ENCODE data around the gene TFAP2A.
A peak's percentile ranks its signal among the peaks of the same experiment; 100 is the strongest.

TFAP2A gene

DNA sequence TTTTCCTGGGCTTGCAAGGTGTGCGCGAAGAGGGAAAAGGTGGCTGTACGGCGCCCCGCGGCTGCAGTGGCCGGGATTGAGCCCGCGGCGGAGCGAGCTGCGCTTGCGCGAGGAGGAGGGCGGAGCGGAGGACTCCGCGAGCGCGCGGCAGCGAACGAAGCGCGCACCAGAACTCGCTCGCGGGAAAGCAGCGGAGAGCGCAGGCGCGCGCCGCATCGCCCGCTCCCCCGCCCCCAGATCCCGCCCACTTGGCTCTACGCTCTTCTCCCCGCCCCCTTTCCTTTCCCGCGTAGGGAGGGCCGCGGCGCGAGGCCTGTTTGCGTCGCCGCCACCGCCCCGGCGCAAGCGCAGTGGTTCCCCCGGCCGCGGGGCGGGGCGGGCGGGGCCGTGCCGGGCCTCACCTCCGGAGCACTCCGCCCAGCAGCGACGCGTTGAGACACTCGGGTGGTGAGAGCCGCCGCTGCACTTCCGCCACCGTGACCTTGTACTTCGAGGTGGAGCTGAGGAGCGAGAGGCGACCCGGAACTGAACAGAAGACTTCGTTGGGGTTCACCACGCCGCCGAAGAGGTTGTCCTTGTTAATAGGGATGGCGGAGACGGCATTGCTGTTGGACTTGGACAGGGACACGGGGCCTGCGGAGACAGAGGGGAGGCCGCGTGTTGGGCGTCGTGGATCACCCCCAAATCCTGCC lies 10.6 kb downstream of the TFAP2A start:
- H3K27ac ChIP-seq (ENCODE audit: extremely low read depth, low read depth, low read length): peak overlapping the region; percentile 91
- peak overlapping the region; percentile 60 for H3K4me3 ChIP-seq (ENCODE audit: low read depth, low read length)
- no peak for TF ChIP-seq ZNF560 (tag by site-specific recombination; IDR thresholded peaks at IDR 0.05; ENCODE audit: borderline replicate concordance)
- TF ChIP-seq ZNF133 (tag by site-specific recombination; IDR thresholded peaks at IDR 0.05): no peak
- 0 out of 2 replicates have a peak, but pooled peaks have one; percentile 23 for TF ChIP-seq ZNF76 (tag by site-specific recombination; IDR thresholded peaks at IDR 0.05; ENCODE audit: borderline replicate concordance, low read depth)
- peak; percentile 78 for TF ChIP-seq ZNF2 (tag by site-specific recombination; IDR thresholded peaks at IDR 0.05)
- TF ChIP-seq KLF1 (tag by site-specific recombination; IDR thresholded peaks at IDR 0.05): peak; percentile 47
- TF ChIP-seq ZNF121 (tag by site-specific recombination; IDR thresholded peaks at IDR 0.05): 0 out of 2 replicates have a peak, but pooled peaks have one; percentile 21
- TF ChIP-seq, protein P1, sequence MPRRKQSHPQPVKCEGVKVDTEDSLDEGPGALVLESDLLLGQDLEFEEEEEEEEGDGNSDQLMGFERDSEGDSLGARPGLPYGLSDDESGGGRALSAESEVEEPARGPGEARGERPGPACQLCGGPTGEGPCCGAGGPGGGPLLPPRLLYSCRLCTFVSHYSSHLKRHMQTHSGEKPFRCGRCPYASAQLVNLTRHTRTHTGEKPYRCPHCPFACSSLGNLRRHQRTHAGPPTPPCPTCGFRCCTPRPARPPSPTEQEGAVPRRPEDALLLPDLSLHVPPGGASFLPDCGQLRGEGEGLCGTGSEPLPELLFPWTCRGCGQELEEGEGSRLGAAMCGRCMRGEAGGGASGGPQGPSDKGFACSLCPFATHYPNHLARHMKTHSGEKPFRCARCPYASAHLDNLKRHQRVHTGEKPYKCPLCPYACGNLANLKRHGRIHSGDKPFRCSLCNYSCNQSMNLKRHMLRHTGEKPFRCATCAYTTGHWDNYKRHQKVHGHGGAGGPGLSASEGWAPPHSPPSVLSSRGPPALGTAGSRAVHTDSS (tag by site-specific recombination; IDR thresholded peaks at IDR 0.05): no peak
- TF ChIP-seq, protein P2, sequence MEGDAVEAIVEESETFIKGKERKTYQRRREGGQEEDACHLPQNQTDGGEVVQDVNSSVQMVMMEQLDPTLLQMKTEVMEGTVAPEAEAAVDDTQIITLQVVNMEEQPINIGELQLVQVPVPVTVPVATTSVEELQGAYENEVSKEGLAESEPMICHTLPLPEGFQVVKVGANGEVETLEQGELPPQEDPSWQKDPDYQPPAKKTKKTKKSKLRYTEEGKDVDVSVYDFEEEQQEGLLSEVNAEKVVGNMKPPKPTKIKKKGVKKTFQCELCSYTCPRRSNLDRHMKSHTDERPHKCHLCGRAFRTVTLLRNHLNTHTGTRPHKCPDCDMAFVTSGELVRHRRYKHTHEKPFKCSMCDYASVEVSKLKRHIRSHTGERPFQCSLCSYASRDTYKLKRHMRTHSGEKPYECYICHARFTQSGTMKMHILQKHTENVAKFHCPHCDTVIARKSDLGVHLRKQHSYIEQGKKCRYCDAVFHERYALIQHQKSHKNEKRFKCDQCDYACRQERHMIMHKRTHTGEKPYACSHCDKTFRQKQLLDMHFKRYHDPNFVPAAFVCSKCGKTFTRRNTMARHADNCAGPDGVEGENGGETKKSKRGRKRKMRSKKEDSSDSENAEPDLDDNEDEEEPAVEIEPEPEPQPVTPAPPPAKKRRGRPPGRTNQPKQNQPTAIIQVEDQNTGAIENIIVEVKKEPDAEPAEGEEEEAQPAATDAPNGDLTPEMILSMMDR (tag by site-specific recombination; IDR thresholded peaks at IDR 0.05): peak; percentile 65
- TF ChIP-seq ZNF416 (tag by site-specific recombination; IDR thresholded peaks at IDR 0.05): no peak
- TF ChIP-seq, protein P3, sequence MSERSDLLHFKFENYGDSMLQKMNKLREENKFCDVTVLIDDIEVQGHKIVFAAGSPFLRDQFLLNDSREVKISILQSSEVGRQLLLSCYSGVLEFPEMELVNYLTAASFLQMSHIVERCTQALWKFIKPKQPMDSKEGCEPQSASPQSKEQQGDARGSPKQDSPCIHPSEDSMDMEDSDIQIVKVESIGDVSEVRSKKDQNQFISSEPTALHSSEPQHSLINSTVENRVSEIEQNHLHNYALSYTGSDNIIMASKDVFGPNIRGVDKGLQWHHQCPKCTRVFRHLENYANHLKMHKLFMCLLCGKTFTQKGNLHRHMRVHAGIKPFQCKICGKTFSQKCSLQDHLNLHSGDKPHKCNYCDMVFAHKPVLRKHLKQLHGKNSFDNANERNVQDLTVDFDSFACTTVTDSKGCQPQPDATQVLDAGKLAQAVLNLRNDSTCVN (tag by site-specific recombination; optimal IDR thresholded peaks at IDR 0.05): peak; percentile 96
- no peak for TF ChIP-seq ZNF654 (tag by site-specific recombination; IDR thresholded peaks at IDR 0.05; ENCODE audit: low read depth)
- no peak for TF ChIP-seq ZNF596 (tag by site-specific recombination; IDR thresholded peaks at IDR 0.05)
- 0 out of 2 replicates have a peak, but pooled peaks have one; percentile 51 for TF ChIP-seq HOXD13 (CRISPR knock-in tag; IDR thresholded peaks at IDR 0.05; ENCODE audit: borderline replicate concordance)
- no peak for TF ChIP-seq FEZF1 (tag by site-specific recombination; IDR thresholded peaks at IDR 0.05)
- no peak for TF ChIP-seq OSR2 (tag by site-specific recombination; IDR thresholded peaks at IDR 0.05)
- TF ChIP-seq SETDB1 (IDR thresholded peaks at IDR 0.05; ENCODE audit: insufficient read length, low read length): no peak
- TF ChIP-seq ZXDB (tag by site-specific recombination; IDR thresholded peaks at IDR 0.05): peak; percentile 91
- no peak; the same call in 1 of the 2 replicates for TF ChIP-seq ZNF24 (tag by site-specific recombination; IDR thresholded peaks at IDR 0.05)
- TF ChIP-seq ZNF223 (tag by site-specific recombination; IDR thresholded peaks at IDR 0.05): no peak
- no peak for TF ChIP-seq ZNF324 (tag by site-specific recombination; IDR thresholded peaks at IDR 0.05)
- no peak for TF ChIP-seq ZSCAN16 (tag by site-specific recombination; IDR thresholded peaks at IDR 0.05)
- TF ChIP-seq, protein P4, sequence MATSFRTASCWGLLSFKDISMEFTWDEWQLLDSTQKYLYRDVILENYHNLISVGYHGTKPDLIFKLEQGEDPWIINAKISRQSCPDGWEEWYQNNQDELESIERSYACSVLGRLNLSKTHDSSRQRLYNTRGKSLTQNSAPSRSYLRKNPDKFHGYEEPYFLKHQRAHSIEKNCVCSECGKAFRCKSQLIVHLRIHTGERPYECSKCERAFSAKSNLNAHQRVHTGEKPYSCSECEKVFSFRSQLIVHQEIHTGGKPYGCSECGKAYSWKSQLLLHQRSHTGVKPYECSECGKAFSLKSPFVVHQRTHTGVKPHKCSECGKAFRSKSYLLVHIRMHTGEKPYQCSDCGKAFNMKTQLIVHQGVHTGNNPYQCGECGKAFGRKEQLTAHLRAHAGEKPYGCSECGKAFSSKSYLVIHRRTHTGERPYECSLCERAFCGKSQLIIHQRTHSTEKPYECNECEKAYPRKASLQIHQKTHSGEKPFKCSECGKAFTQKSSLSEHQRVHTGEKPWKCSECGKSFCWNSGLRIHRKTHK (tag by site-specific recombination; IDR thresholded peaks at IDR 0.05): no peak
- TF ChIP-seq ZBTB17 (tag by site-specific recombination; IDR thresholded peaks at IDR 0.05): peak; percentile 9
- no peak; the same call in 1 of the 2 replicates for TF ChIP-seq GLIS2 (tag by site-specific recombination; IDR thresholded peaks at IDR 0.05)
- no peak for TF ChIP-seq ZNF530 (tag by site-specific recombination; IDR thresholded peaks at IDR 0.05; ENCODE audit: low read depth)
- TF ChIP-seq, protein P5, sequence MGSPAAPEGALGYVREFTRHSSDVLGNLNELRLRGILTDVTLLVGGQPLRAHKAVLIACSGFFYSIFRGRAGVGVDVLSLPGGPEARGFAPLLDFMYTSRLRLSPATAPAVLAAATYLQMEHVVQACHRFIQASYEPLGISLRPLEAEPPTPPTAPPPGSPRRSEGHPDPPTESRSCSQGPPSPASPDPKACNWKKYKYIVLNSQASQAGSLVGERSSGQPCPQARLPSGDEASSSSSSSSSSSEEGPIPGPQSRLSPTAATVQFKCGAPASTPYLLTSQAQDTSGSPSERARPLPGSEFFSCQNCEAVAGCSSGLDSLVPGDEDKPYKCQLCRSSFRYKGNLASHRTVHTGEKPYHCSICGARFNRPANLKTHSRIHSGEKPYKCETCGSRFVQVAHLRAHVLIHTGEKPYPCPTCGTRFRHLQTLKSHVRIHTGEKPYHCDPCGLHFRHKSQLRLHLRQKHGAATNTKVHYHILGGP (tag by site-specific recombination; IDR thresholded peaks at IDR 0.05): no peak
- no peak for TF ChIP-seq HOXC10 (CRISPR knock-in tag; IDR thresholded peaks at IDR 0.05)
- TF ChIP-seq ZSCAN30 (tag by site-specific recombination; IDR thresholded peaks at IDR 0.05): no peak; the same call in 1 of the 2 replicates
- 0 out of 2 replicates have a peak, but pooled peaks have one; percentile 38 for TF ChIP-seq ZNF341 (tag by site-specific recombination; IDR thresholded peaks at IDR 0.05; ENCODE audit: low read depth)
- no peak for TF ChIP-seq ZNF248 (tag by site-specific recombination; IDR thresholded peaks at IDR 0.05)
- no peak for TF ChIP-seq KLF7 (tag by site-specific recombination; IDR thresholded peaks at IDR 0.05; ENCODE audit: borderline replicate concordance)
- TF ChIP-seq ZNF16 (tag by site-specific recombination; IDR thresholded peaks at IDR 0.05; ENCODE audit: low read depth): no peak

More for the DNA sequence above, 10.6 kb downstream of the TFAP2A start:
- peaks cover 38% of the 10 kb centered on the region for H3K4me1 ChIP-seq (ENCODE audit: control insufficient read depth, insufficient read depth, low read length)
- ChIA-PET POLR2A (interaction anchor here (1.0 to 4.2 kb wide), 13 partner anchors 8 to 394 kb away, joined by 3 to 97 read pairs (median 5); partner anchors contain the start of gene TFAP2A), CTCF (interaction anchor here (2.7 kb wide), 1 partner anchor 374 kb away, joined by 9 read pairs; no protein-coding TSS in a partner anchor)
- no peaks in the 10 kb centered on the region for H3K9me3 ChIP-seq (ENCODE audit: control insufficient read depth, insufficient read depth, low read depth, low read length)
- peaks cover 19 to 77% of the 10 kb centered on the region in 2 experiments for H3K36me3 ChIP-seq (ENCODE audit: control insufficient read depth in 2 of 2, insufficient read depth in 1 of 2, low read length in 2 of 2)

All from HEK293 (cell line).